Activated T-cell treated with anti-CD3 and anti-CD28 coated beads for 4 hours (primary cell): Measurements from ENCODE around the gene ABHD14A.

Experiments used
- DNase-seq: peaks from one replicate; pipeline ENCODE4 v3.0.0-alpha.2; 2020

The ABHD14A gene

DNA sequence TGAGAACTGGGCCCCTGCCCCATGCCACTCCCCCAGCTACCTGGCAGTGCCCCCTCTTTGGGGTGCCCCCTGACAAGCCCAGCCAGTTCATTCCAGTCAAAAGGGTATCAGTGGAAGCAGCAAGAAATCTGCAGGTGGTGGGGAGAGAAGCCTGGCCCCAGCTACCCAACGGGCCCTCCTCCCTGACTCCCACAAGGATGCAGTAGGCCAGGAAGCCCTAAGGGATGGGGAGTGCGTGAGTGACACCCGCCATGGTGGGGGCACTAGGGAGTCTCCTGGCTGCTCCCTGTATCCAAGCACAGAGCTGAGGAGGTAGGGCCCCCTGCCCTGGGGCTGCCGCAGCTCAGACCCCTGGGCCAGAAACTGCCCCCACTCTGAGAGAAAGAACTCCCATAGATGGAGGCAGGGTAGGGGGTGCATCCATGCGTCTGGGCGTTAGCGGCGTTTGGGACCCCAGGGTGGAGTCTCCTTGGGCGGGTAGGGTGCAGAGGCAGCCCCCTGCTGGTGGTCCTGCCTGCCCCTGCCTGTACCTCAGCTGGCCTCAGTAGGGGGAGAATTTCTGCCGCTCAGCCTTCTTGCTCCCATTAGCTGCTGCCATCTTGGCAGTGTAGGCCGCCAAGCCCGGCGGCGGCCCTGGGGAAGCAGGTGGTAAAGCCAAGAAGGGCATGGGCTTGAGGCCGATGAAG is 17.2 kb upstream of the ABHD14A start:
- no peak for DNase-seq

DNA sequence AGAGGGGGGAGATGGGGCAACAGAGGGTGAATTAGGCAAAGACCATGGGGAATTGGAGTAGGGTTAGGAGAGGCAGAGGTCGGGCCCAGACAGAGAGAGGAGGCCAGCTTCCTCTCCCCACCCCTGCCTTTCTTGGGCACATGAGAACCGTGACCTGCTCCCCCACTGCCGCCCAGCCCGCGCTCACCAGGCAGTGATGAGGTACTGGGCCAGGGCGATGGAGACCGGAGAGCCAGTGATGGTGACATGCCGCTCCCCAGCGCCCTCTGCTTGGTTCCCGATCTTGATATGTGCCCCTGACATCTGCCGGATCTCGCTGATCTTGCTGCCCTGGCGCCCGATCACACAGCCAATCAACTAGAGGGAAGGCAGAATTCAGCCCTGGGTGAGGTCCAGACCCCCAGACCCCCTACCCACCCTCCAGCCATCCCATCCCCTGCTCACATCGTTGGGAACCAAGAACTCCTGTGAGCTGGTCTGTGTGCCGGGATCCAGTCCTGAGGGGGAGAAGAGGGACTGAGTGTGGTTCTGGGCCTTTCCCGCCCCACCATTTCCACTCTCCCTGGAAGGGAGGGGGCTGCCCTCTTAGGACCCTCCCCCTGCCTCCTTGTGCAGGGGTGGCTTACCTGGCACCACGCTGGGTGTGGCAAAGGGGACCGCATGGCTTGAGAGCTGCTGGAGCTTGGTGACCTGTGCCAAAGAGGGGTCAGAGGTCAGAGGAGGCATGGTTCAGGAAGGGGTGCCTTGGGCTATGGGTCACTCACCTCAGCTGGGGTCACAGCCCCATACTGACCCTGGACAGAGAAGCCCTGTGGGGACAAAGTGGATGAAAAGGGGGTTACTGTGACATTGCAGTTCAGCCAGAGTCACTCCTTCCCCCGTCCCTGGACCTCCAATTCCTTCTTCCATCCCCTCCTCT is 16.0 kb upstream of the ABHD14A start:
- DNase-seq, result no peak

DNA sequence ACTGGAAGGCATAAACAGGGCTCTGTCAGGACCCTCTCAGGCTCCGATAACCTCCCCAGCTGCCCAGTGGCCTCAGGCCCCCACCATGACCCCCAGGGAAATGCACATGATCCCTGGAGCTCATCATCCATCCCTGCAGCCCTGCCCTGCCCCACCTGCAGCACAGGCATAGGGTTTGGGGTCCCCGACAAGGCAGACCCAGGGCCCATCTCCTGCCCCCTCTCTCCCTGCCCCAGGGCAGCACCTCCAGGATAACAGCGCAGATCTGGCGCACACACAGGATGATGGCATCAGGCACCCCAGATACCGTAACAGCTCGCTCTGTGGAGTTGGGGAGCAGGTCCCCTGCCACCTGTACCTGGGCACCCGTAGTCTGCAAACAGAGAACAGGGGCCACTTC is 15.2 kb upstream of the ABHD14A start:
- DNase-seq, result no peak

DNA sequence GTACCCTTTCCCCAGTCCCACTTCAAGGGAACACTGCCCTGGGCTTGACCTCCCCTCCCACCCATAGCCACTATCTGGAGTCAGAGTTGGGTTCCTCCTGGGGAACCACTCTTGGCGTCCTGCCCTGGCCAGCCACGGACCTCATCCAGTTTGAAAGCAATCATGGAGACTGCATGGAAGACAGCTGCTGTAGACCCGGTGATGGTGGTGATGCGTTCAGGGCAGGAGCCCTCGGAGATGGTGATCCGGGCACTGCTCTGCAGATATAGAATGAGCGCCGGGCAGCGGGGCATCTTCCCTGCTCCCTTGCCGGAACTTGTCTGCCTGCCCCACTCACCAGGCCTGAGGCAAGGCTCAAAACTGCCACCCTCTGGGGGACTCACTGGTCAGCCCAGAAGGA is 14.5 kb upstream of the ABHD14A start:
- no peak for DNase-seq

DNA sequence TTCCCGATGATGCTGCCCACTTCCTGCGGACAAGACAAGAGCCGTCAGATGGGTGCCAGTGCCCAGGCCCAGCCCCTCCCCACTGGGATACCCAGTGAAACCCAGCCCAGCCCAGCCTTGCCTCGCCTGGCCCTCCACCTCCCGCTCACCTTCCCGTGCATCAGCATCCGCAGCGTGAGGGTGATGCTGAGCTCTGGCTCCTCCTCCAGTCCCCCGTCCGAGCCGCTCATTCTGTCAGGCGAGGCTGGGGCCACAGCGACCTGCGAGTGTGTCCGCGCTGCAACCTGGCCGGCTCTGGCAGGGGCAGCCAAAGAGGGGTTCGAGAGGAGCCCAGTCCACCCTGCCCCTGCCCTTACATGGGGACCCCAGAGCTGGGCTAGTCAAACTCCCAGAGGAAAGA is 13.9 kb upstream of the ABHD14A start:
- no peak for DNase-seq

DNA sequence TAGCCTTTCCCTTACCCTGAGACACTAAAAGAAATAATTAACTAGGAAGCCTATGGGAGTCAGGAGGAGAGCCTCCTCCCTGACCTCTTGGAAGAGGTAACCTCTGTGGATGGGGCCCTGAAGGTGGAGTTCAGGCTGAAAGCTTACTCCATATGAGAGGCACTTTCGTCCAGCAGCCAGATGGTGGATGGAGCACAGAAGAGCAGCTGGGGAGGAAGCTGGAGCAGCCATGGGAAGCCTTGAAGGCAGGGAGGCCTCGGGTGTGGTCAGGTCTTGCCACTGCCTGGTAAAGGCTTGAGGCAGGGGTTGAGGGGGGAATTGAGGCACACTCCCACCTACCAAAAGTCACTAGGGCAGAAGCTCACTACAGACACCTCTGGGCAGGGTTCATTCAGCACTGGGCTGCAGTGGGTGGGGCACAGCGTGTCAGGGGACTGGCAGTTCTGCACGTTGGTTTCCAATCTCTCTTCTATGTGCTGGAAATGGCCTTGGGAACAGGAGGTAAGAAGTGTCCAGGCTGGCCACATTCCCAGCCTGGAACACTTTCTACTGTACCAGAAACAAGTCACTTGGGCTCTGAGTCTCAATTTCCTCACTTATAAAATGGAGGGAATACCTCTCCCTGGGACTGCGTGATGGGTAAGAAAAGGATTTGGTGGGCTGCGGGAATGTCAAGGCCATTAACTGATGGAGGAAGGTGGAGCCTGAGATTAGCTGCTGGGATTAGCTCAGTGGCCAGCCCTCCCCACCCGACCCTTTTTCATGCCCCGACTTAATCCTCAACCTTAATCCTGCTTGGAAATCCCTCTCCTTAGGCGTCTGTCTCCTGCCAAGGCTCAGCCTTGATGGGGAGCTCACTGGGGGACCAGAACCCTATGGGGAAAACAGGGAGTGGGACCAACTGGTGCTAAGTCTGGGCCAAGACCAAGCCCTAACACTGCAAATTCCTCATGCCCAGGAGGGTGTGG is 13.0 kb upstream of the ABHD14A start:
- no peak for DNase-seq

DNA sequence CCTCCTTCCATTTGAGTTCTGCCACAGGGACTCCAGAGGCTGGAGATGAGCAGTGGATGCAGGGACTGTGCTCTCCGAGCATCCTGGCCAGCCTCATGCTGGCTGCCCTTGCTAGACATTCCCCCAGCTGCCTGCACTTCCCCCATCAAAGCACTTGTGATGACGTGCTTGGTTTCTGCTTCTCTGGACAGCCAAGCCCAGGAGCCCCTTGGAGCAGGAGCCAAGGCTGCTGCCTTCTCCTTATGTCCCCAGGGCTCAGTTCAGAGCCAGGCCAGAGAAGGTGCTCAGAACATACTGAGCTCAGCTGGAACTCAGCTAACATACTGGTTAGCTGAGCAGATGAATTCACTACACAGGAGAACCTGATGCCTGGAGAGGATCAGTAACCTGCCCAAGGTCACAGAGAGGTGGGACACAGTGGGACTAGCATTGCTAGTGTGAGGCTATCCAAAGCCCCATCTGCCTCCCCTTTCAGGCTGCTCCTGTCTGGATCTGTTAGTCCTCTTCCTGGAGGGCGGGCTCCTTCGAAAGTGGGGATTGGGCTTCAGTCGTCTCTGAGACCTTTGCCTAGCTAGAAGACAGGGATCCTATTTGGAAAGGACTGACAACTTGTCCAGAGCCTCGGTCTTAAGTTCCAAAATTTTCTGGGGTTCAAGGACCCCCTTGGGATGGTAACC is 11.9 kb upstream of the ABHD14A start:
- no peak for DNase-seq

DNA sequence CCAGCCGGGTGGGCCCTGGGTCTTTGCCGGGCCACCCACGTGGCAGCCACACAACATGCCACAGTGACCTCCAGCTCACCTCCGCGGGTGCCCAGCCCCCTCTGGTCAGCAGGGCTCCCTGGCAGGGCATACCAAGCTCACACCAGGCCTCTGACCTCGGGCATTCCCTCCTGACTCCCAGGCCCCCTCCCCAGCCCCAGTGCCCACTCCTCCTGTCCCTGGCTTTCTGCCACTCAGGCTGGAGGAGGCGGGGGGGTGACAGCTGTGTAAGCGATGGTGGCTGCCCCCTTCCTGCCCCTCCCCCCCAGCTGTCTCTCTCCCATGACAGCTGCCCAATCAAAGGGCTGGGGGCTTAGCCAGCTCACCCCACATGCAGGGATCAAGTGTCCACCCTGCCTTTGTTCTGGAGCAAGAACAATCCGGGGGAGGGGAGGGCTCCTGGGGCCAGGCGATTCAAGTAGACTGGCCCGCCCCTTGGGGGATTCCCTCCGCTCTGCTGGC is 10.9 kb upstream of the ABHD14A start:
- no peak for DNase-seq

DNA sequence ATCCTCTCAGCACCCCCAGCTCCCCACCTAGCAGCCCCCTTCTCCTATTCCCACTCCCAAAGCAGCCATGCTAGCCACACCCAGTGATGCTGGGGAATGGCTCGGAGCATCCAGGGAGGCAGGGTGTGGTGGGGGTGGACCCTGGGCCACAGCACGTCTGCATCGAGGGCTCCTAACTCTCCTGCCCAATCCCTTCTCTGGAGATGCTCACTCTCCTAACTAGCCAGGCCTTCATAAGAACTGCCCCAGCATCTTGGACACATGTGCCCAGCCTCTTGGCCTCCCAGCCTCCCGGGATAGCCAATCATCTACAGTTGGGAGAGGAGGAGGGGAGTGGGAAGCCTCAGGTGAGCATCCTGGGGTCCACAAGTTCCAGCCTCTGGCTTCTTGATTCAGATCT is 10.3 kb upstream of the ABHD14A start:
- no peak for DNase-seq

DNA sequence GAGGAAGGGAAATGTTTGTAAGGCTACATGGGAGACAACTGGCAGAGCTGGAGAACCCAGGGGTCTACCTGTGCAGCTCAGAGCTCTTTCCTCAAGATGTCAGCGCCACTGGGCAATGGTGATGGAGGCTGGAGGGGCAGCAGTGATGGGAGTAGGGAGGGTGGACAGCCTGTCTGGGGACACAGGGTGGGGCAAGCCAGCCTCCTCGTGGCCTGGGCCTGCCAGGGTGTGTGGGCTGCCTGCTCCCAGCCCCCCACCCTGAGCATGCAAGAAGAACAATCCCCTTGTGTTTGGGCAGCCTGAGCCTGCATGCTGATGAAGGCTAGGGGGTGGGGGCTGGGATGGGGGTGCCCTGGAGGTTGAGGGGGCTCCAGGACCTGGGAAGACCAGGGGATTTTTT is 8.8 kb upstream of the ABHD14A start:
- DNase-seq, result no peak

DNA sequence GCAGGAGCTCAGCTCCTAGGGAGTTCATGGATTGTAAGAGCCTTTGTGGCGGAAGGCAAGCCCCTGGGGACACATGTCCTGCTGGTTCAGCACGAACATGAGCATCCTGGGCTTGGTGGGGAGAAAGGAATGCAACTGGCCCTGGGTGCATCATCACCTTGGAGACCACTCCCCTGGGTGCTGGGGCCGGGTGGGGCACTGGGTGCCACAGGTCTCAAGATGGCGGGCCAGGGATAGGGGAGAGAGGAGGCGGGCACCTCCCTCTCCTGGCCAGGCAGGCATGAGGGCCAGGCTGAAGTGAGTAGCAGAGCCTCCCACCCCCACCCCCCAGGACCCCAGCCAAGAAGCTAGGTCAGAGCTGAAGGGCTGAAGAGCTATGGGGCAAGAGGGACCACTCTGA is 8.4 kb upstream of the ABHD14A start:
- no peak for DNase-seq

DNA sequence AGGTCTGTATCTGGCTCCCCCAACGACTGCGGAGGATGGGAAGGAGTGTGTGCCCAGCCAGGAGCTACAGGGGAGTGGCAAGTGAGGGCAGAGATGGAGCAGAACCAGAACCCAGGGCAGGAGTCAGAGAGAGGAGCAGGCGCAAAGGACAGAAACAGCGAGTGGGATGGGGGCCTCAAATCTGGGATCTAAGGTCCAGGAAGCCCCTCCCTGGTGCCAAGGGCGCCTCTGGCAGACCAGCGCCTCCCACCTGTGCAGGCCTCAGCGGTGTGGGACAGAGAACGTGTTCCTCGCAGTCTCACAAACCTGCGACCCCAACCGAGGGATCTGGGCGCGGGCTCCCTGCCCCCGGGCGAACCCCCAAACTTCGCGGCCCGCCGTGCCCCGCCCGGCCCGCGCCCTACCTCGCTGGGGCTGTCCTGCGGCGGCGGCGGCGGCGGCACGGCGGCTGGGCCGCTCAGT is 7.9 kb upstream of the ABHD14A start:
- DNase-seq, result no peak

DNA sequence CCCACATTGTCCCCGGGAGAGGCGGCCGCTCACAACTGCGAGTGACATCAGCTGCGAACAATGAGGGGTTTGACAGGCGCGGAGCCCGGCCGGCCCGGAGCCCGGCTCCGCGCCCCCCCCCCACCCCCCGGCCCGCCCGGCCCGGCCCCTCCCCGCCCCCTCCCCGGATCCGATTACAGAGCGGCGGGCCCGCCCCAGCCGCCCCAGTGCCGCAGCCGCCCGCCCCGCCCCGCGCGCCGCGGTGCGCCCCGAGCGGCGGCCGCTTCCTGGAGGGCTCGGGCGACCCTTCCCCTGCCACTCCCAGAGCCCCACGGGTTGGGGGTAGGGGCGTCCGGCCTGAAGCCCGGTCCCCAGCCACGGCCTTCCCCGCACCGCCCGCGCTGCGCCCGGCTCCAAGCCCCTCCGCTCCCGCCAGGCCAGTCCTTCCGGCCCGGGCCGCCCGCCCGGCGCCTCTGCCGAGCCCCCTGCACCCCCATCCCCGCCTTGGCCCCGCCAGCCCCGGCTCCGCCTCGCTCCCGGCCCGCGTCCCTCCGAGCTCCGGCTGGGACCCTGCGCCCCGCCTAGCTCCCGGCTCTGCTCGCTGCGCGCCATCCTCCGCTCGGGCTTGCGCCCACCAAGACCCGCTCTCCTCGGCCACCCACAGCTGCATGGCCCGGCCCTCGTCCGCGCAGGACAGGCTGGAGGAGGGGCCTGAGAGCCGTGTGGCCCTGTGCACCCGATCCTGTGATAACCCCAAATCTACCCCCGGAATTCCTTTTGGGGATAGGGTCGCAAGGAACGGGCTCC is 7.3 kb upstream of the ABHD14A start, which contains the start of gene PCBP4:
PCBP4 (minus strand) TSS at position 71 of the 786 bp plus-strand sequence. CDS start 6,214 bp downstream, outside the sequence.
- DNase-seq, result no peak

DNA sequence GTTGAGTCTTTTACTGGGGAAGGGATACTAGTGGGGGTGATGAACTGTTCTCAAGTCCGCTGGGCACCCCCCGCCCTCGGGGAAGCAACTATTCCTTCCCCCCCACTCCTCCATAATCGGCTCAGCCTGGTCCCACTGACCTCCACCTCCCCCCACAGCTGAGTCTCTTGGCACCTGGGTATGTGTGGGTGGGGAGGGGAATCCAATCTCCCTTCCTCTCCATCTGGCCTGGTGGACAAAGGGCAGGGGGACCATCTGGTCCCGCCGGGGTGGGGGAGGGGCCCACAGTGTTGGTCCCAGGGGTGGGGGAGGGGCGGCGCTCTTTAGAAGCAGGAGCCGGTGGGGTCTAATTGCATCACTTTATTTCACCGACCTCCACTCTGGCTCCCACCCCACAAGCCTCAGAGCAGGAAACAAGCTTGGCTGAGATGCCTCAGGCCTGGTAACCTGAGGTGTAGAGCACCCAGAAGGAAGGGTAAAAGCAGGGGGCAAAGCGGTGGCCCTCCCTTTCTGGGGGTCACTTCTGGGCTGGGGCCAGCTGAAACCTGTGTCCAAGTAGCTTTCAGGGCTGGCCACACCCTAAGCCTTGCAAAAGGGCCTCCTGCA is 6.6 kb upstream of the ABHD14A start:
- DNase-seq, result no peak

DNA sequence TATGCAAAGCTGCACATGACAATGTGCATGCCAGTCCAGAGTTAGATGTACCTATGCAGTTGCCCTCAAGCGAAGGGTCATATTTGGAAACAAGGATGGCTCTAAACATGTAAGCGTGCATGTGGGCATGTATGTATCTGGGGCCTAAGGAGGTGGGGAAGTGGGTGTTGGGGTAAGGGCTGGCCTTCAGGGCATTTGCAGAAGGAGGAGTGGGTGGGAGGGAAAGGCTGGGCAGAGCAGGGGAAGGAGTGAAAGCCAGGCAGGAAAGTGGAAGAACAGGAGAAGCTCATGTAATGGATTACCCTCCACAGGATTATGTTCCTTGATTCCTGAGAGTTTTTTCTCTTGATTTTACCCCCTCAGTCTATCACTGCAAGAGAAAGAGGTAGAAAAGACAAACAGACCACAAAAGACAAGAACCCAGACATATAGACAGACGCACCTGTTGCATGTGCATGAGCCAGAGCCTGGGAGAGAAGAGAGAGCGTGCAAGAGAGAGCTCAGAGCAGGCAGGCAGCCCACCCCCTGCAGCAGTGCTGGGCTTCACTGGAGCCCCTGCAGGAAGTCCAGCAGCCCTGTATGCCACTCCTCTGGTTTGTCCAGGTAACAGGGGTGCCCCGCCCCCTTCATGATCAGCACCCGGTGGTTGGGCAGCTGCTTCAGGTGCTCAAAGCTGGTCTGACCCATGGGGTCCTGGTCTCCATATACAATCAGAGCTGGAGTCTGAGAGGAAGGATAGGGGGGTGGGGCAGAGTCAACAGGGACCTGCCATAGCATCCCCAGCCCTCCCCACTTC is 5.8 kb upstream of the ABHD14A start:
- no peak for DNase-seq

DNA sequence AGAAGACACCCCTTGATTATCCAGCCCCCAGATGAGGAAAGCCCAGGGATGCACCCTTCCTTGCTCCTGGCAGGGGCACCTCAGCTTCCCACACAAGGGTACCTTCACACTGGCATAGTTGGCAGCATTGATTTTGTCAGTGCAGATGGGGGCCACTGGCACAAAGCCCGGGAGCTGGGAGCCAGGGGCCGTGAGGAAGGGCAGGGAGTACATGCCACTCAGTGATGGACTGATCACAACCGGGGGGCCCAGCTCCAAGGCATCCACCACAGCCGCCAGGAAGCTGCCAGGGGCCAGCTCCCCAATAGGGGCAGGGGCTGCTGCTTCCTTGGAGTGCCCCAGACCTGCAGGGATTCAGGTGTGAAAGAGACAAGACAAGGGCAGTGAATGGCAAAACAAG is 5.0 kb upstream of the ABHD14A start:
- DNase-seq, result no peak

DNA sequence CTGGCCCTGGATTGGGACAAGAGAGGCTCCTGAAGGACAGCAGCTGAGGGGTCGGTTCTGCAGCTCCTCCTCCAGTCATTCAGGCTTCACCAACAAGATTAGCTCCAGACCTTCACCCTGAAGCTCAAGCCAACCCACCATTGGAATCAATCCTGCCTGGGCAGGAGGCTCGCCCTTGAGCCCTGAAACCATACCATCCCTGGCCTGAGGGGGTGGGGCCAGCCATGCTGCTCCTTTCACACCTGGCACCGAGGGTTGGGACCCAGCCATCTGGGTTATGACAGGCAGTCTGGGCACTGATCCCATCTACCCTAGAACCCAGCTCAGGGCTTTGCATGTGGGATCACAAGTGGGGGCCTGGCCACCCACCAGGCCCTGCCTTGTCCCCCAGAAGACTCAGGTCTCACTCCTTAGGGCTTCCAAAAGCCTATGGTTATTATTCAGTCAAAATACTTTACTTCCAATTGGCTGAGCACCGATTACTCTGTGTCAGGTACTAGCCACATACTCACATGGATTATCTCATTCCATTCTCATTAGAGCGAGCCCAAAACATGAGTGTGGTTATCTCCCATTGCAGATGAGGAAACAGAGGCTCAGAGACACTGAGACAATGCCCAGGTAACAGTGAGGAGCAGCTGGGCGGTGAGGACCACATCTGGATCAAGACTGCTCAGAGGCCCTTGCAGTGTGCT is 4.1 kb upstream of the ABHD14A start:
- DNase-seq, result no peak

DNA sequence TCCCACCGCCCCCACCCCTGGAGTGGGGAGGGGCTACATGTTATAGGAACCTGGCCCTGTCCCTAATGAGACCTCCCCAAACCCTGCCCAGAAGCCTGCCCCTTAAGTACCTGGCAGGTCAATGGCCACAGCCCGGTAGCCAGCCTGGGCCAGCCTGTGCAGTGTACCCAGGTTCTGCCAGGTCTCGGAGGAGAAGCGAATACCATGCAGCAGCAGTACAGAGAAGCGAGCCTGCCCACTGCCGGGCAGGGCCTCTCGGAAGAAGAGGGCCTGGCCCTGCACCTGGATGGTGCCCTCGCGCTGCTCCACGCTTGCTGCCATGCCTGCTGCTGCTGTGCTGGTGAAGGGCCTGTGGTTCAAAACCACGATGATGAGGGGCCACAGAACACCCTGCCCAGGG is 3.5 kb upstream of the ABHD14A start:
- no peak for DNase-seq

DNA sequence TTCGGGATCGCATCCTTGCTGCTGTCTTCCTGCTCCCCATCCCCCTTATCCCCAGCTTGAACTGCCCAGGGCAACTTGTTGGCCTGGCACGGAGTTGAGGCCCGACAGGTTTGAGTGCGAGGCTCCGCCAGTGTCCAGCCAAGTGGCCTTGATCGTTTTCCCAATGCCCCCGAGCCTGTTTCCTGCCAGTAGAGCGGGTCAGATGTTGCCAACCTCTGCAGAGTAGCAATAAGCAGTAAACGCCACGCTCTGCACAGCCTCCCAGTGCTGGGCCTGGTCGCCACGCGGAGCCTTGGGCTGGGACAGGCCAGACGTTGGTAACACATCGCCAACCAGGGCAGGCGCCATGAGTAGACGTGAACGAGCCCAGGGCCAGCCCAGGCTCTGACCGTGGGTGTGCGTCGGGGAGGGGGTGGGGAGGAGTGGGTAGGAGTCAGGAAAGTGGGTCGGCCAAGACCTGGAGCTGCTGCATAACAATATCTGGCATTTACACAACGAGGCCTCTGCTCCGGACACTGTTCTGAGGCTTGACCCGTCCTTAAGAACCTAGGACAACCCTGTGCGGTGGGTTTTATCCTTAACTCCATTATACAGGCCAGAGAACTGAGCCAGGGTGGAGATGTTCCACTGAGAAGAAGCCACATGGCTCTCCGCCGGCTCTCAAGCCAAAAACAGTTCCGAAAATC is 444 bp upstream of the ABHD14A start:
- DNase-seq, result no peak
